Umbilical cord (tissue), 1 donor: ENCODE measurements around the gene BCS1L. TPM values are rescaled to one million over a fixed set of nuclear protein-coding genes. Genes with fewer than 3 reads are reported as not detected.

Experiments
- total RNA-seq: library from RNA; depleted of rRNA; stranded (reverse); fragments of >200 nt; gene quantifications from one replicate; pipeline ENCODE4 v1.2.3, GENCODE V29; 2014; ENCODE audit warnings: low replicate concordance; ENCODE audit not compliant: insufficient read depth

BCS1L gene
- total RNA-seq, 1 donor from 2014 or later, result 21.4 TPM

Other genes starting within 250 kb of the BCS1L start
- 2.4 TPM for gene VIL1, start 240.6 kb upstream of the BCS1L start, total RNA-seq
- 46.0 TPM for gene USP37, start 91.3 kb upstream of the BCS1L start, total RNA-seq
- gene CNOT9, start 90.8 kb upstream of the BCS1L start, total RNA-seq, result 20.0 TPM
- gene PLCD4, start 51.8 kb upstream of the BCS1L start, total RNA-seq, result 7.2 TPM
- gene ZNF142, start 60 bp upstream of the BCS1L start, total RNA-seq, result 5.1 TPM
- 9.9 TPM for gene RNF25, start 12.3 kb downstream of the BCS1L start, total RNA-seq
- gene STK36, start 12.4 kb downstream of the BCS1L start, total RNA-seq, result 21.9 TPM
- 2.4 TPM for gene TTLL4, start 51.2 kb downstream of the BCS1L start, total RNA-seq
- gene CYP27A1, start 122.5 kb downstream of the BCS1L start, total RNA-seq, result 13.2 TPM
- not detected for gene PRKAG3, start 172.1 kb downstream of the BCS1L start, total RNA-seq
- 3.9 TPM for gene WNT6, start 200.1 kb downstream of the BCS1L start, total RNA-seq
- gene WNT10A, start 221.2 kb downstream of the BCS1L start, total RNA-seq, result 3.6 TPM